Activated CD4-positive, alpha-beta T cell treated with anti-CD3 and anti-CD28 coated beads, Interleukin-2, amount 50 U/mL, for 48 hours (primary cell): ENCODE results near the gene MRPS18C.
"Not testable (repeated sequence)": the region's sequence is repeated elsewhere in the genome, so short reads cannot be mapped to it uniquely, and the experiment has no call there.

Source experiments
- DNase-seq, 2 experiments: peaks; one replicate each; pipeline ENCODE4 v3.0.0-alpha.2; 2020

Gene MRPS18C

GRCh38 chr4:83498187-83498586 lies 42.3 kb downstream of the MRPS18C start:
- DNase-seq: no peak

- not testable (repeated sequence) for DNase-seq
These were observed 45.8 kb downstream of the MRPS18C start for GRCh38 chr4:83501671-83502070.

GRCh38 chr4:83503974-83504373 lies 48.1 kb downstream of the MRPS18C start:
- no peak for DNase-seq

- DNase-seq: no peak
These were observed 48.6 kb downstream of the MRPS18C start for GRCh38 chr4:83504503-83504902.

- no peak for DNase-seq
These were observed 49.1 kb downstream of the MRPS18C start for GRCh38 chr4:83504996-83505395.

GRCh38 chr4:83509156-83509585 lies 53.3 kb downstream of the MRPS18C start:
- DNase-seq: peak; percentile 63 to 70

GRCh38 chr4:83510442-83510841 lies 54.6 kb downstream of the MRPS18C start:
- DNase-seq: no peak
